Spleen (tissue), 7 donors: ENCODE data around the gene PEPD.

Experiments used
- CTCF ChIP-seq, 11 experiments: fragments of 200-600 bp in 7 of 11; fragments of 450-650 bp in 4 of 11; sonication (generic) in 4 of 11; IDR thresholded peaks in 8 of 11; conservative IDR thresholded peaks in 3 of 11; 1 replicate in 7 of 11; 2 replicates in 4 of 11; pipeline versions ENCODE4 v1.4.0 to v1.8.0; 2016 to 2021; ENCODE audit warnings: antibody characterized with exemption in 11 of 11, inconsistent platforms in 4 of 11, mild to moderate bottlenecking in 1 of 11
- POLR2A ChIP-seq, 3 donors: fragments of 450-650 bp; IDR thresholded peaks; one replicate each; pipeline ENCODE4 v1.5.1; 2017; ENCODE audit warnings: antibody characterized with exemption in 3 of 3, mild to moderate bottlenecking in 1 of 3
- donor health status: DM: no; HTN: no; CAD: no; lungs with moderate emphysema.
- donor health status: DM: no; HTN: no; CAD: no.
- donor health status: DM: no; HTN: no; CAD: no.

GRCh38 chr19:33405553-33406461, 115.8 kb downstream of the PEPD start:
- TF ChIP-seq POLR2A (IDR thresholded peaks at IDR 0.05): no peak
- no peak for TF ChIP-seq CTCF (IDR thresholded peaks at IDR 0.05 in 8 of 11, conservative IDR thresholded peaks at IDR 0.05 in 3 of 11)
